CD4-positive, alpha-beta T cell treated with Interleukin-10 for 1 hour (primary cell): Measurements from ENCODE around the gene ADAT3.

Source experiments
- DNase-seq: peaks from one replicate; pipeline ENCODE4 v3.0.0-alpha.2; 2020

Gene ADAT3

DNA sequence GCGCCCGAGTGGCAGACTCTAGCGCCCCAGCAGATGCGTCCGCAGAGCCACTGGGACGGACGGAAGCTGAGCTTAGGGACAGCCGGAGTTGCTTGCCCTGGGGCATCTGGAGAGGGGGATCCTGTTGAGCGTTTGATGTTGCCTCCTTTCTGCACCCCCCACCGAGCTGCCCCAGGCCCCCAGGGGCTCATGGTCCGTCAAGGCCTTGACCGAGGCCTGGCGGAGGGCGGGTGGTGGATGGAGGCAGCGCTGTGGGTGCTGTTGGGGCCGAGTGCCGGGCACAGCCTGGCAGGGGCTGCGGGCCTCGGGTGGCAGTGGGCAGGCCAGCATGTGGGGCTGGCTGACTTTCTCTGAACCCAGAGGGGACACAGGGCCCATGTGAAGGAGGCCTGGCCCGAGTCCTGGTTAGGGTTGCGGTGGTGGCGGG lies 38.5 kb downstream of the ADAT3 start:
- no peak for DNase-seq

- DNase-seq: no peak
Observed at GRCh38 chr19:1944088-1944915, 39.1 kb downstream of the ADAT3 start.

GRCh38 chr19:1944916-1945561 lies 39.8 kb downstream of the ADAT3 start:
- no peak for DNase-seq

GRCh38 chr19:1945899-1946298 lies 40.7 kb downstream of the ADAT3 start:
- DNase-seq: no peak

- DNase-seq: no peak
Observed at GRCh38 chr19:1947651-1948209, 42.5 kb downstream of the ADAT3 start.

DNA sequence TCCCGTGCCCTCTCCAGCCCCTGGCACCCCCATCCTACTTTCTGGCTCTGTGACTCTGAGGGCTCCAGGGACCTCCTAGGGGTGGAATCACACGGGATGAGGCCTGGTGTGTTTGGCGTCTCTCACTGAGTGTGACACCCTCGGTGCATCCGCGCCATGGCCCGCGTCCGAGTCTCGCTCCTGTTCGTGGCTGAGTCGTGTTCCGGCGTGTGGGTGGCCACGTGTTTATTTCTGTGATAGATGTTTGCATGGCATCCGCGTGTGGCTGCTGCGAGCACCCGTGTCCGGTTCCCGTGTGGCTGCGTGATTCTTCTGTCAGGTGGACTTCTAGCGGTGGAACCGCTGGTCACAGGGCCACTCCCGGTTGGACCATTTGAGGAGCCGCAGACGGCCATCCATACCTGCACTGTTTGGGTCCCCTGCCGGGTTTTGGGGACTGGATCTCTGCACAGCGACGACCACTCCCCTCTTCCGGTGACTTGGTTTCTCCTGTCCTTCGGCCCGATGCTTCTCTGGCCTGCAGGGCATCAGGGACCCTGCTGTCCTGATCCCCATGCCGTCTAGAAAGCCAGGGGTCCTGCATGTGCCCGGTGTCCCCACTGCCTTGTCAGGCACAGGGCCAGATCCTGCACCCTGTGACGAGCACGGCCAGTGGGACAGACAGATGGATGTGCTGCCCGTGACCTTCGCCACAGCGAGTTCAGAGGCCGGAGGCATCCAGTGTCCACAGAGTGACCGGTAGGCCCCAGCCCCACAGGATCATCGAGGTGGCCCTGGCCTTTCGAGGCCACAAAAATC lies 44.3 kb downstream of the ADAT3 start:
- no peak for DNase-seq

DNA sequence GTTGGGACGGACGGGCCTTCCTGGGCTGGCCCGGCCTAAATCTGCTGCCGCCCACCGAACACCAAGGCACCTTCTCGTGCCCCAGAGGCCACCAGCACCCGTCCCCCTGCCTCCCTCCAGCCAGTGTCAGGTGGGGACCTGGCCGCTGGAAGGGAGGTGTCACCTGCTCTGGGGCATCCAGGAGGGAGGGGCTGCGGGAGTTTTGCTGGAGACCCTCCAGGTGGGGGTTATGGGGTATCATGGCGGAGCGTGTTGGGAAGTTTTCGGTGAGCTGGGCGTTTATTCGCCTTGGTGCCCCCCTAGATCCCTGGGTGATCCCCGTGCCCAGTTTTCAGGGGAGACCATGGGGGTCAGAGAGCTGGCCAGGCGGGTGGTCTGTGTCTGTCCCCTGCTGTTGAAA lies 45.4 kb downstream of the ADAT3 start:
- DNase-seq: no peak

- DNase-seq: no peak
Observed at GRCh38 chr19:1952635-1953034, 47.4 kb downstream of the ADAT3 start.

GRCh38 chr19:1953037-1953436 lies 47.8 kb downstream of the ADAT3 start:
- DNase-seq: no peak

- no peak for DNase-seq
Observed at GRCh38 chr19:1953441-1954094, 48.4 kb downstream of the ADAT3 start.

DNA sequence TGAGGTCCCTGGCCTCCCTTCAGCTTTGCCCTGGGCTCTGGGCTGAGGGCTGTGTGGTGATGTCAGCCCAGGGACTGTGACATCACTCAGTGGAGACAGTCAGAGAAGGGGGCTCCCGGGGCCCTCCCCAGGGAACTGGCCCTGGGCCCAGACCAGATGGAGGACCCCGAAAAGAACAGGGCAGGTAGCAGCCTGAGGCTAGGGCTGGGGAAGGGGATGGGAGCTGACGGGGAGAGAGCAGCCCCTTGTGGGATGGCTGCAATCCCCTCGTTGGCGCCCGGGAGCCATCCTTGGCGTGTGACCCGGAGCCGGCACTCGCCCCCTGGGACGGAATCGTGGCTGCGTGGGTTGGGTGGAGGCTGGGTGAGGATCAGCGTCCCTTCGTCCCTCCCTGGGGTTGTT lies 49.3 kb downstream of the ADAT3 start:
- DNase-seq: no peak

GRCh38 chr19:1955171-1956121 lies 50.2 kb downstream of the ADAT3 start:
- DNase-seq: no peak

DNA sequence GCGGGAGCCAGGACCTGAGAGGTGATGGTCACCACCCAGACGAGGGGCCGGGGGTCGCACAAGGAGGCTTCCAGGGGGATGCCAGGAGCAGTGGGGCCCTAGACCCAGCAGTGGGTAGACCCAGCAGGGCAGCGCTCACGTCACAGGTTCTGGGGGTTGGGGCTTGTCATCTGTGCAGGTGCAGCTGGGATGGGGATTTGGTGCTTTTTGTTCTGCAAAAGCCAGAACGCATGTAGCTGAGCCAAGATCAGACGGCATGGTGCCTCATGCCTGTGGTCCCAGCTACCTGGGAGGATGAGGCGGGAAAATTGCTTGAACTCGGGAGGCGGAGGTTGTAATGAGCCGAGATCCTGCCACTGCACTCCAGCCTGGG lies 50.9 kb downstream of the ADAT3 start:
- DNase-seq: no peak

DNA sequence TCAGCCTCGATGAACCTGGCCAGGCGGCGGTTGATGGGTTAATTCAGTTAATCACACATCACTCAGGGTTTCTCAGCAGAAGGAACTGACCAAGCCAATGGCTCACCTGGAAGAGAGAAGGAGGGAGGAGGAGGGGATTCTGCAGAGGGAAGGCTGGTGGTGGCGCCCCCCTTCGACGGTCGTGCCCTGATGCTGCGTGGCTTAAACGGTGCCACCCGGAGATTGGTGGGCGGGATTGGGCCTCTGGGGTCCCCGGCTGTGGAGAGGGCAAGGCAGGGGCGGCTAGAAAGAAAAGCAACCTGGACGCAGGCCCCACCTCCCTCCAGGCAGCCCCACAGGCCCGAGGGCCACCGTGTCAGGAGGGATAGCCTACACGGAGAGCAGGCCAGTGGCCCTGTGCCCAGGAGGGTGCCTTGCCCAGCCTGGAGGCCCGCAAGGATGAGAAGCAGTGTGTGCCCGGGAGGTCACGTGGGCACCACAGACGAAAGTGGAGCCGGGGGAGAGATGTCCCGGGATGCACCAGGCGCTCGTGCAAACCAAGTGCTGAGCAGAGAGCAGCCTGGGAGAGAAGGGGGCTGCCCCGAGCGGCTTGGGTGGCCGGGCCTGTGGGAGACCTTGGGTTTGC lies 51.8 kb downstream of the ADAT3 start:
- no peak for DNase-seq

- DNase-seq: no peak
Observed at GRCh38 chr19:1957562-1958248, 52.5 kb downstream of the ADAT3 start.

DNA sequence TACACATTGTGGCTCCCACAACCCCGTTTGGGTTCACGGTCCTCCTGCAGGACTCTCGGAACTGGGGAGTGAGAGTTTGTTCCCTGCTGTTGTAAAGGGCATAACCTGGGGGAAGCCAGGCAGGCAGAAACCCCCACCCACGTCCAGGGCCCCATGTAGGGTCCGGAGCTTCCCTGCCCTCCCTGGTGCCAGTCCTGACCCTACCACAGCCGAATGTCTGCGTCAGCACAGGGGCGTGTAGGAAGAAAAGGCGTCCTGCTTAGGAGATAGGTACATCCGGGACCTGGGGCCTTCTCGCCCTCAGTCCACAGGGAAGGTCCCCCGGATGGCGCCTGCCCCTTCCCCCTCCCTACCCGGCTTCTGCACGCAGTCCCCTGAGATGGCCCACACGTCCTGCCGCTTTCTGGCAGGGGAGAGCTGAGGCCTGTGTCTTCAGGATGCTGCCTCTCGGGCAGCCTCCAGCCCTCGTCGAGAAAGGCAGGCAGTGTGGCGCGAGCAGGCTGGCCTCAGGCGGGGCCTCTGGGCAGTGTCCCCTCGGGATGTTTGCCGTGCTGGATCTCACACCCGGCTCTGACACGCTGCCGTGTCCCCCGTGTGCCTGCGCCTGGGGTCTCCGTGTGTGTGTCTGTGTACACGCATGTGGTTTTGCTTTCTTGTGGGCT lies 54.9 kb downstream of the ADAT3 start:
- DNase-seq: no peak

- DNase-seq: no peak
Observed at GRCh38 chr19:1961000-1961883, 56.0 kb downstream of the ADAT3 start.

DNA sequence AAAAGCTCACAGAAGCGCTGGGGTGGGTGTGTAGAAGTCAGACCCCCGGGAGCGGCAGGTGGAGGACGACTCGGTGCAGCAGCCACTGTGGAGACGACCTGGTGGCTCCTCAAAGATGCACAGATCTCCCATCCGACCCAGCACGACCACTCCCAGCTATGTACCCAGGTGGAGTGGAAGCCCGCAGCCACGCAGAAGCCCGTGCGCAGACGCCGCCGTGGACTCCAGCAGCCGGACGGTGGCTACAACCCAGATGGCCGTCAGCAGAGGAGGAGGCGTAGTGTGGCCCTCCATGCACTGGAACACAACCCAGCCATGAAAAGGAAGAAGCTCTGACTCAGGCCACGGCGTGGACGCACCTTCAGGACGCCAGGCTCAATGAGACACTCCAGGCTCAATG lies 57.5 kb downstream of the ADAT3 start:
- DNase-seq: no peak
